ENCODE results near the gene RLIM.

DNA sequence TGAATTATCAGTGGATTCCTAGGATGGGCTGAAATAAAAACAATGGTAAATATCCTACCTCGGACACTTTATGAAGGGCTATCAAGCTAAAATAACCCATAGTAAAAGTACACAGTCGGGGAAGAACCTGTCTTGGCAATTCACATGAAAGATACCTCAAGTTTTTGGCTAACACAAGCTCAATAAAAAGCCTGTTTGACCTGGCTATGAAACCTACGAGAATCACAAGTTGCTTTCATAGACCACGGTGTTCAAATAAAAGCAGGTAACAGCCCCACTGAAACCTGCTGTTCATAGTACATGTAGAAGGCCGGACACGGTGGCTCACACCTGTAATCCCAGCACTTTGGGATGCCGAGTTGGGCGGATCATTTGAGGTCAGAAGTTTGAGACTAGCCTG, 12.3 kb downstream of the RLIM start:
- TF ChIP-seq CTCF (IDR thresholded peaks at IDR 0.05) (no peak), POLR2A (IDR thresholded peaks at IDR 0.05) (no peak), EP300 (IDR thresholded peaks at IDR 0.05) (no peak), POLR2AphosphoS5 (IDR thresholded peaks at IDR 0.05) (no peak)
